ENCODE measurements around the gene THADA. TPM values are rescaled to one million over a fixed set of nuclear protein-coding genes. Genes with fewer than 3 reads are reported as not detected.

THADA gene
- total and polyA plus RNA-seq, 2 donors (not counting 3 experiments of a cell fraction or from before 2014, with no cell fraction given), result 22.6 to 25.3 TPM

GRCh38 chr2:43302182-43302960 lies 293.5 kb downstream of the THADA start:
- H3K27ac ChIP-seq (ENCODE audit: insufficient read depth, low read depth, low read length), result no peak overlapping the region
- H3K4me1 ChIP-seq (ENCODE audit: control insufficient read depth, extremely low read depth, insufficient read depth, low read length), result no peaks in the 10 kb centered on the region
- no peak overlapping the region for H3K9ac ChIP-seq (replicated peaks; ENCODE audit: extremely low read depth, insufficient read depth, low read length)
- FAIRE-seq (no peak), DNase-seq (ENCODE audit: low read depth, low spot score) (no peak)
- dilution Hi-C loops (cut with MboI; ENCODE audit: extremely low pct_ligation_motif_present, low sequenced_read_pairs), result no loop called here
- H3K9me1 ChIP-seq (replicated peaks; ENCODE audit: control insufficient read depth, extremely low read depth, insufficient read depth, low read length), result no peaks in the 10 kb centered on the region
- no peaks in the 10 kb centered on the region for H3K79me2 ChIP-seq (ENCODE audit: control insufficient read depth, insufficient read depth, low read length)
- POLR2A ChIA-PET, result no interaction called here
- no peaks in the 10 kb centered on the region for H4K20me1 ChIP-seq (replicated peaks; ENCODE audit: control insufficient read depth, extremely low read depth, insufficient read depth, low read length)
- no peak overlapping the region for H3K4me2 ChIP-seq (ENCODE audit: insufficient read depth, low read length)
- no peaks in the 10 kb centered on the region for H3K9me3 ChIP-seq (replicated peaks; ENCODE audit: control insufficient read depth, insufficient read depth, low read length)
- intact Hi-C loops (cut with micrococcal nuclease), result no loop called here
- no peak overlapping the region for H2AFZ ChIP-seq (ENCODE audit: low read depth, low read length)
- TF ChIP-seq CTCF (IDR thresholded peaks at IDR 0.05; ENCODE audit: extremely low read depth in 1 of 2, insufficient read depth in 1 of 2, low read depth in 1 of 2, low read length in 2 of 2) (no peak), POLR2AphosphoS5 (IDR thresholded peaks at IDR 0.05; ENCODE audit: insufficient read depth, low read depth, low read length) (no peak), FOS (IDR thresholded peaks at IDR 0.05; ENCODE audit: borderline replicate concordance, insufficient read depth, low read length) (no peak), MYC (IDR thresholded peaks at IDR 0.05; ENCODE audit: low read depth, low read length) (no peak), JUN (IDR thresholded peaks at IDR 0.05; ENCODE audit: borderline replicate concordance, insufficient read depth, insufficient read length, low read depth) (no peak), GATA2 (IDR thresholded peaks at IDR 0.05; ENCODE audit: insufficient read depth, insufficient read length, low read depth, low read length) (no peak)
- H3K36me3 ChIP-seq (ENCODE audit: control insufficient read depth in 2 of 2, extremely low read depth in 1 of 2, insufficient read depth in 2 of 2, low read length in 2 of 2), result no peaks in the 10 kb centered on the region
- no TSS peak for BruUV-seq (replicated peaks)
- H3K27me3 ChIP-seq (ENCODE audit: control insufficient read depth in 2 of 2, insufficient read depth in 2 of 2, low read length in 2 of 2), result no peaks in the 10 kb centered on the region
- CTCF ChIA-PET, result interaction anchor here (0.9 kb wide), 1 partner anchor 10 kb away, joined by 3 read pairs; no protein-coding TSS in a partner anchor
- no peak overlapping the region for H3K4me3 ChIP-seq (replicated peaks in 1 of 3; ENCODE audit: insufficient read depth in 1 of 3, low read depth in 1 of 3, low read length in 3 of 3)

Measured in endothelial cell of umbilical vein (primary cell).